Skin of body (tissue), 2 donors: ENCODE measurements around the gene UBR4. TPM values are rescaled to one million over a fixed set of nuclear protein-coding genes. Genes with fewer than 3 reads are reported as not detected.

Experiments
- DNase-seq: peaks from one replicate; lab custom pipeline; 2025; lab: John Stamatoyannopoulos, UW
- total RNA-seq: library from RNA; depleted of rRNA; stranded (reverse); fragments of >200 nt; gene quantifications from one replicate; pipeline ENCODE4 v1.2.3, GENCODE V29; 2014

UBR4 gene
- total RNA-seq, 1 donor from 2014 or later, result 93.4 TPM

- DNase-seq, result no peak
Measured at GRCh38 chr1:19073311-19074186, 136.5 kb downstream of the UBR4 start.

GRCh38 chr1:19072285-19072981 is 137.6 kb downstream of the UBR4 start:
- no peak for DNase-seq

GRCh38 chr1:19071674-19072281 is 138.3 kb downstream of the UBR4 start:
- DNase-seq, result no peak

- DNase-seq, result no peak
Measured at GRCh38 chr1:19070891-19071621, 139.0 kb downstream of the UBR4 start.

- DNase-seq, result no peak
Measured at GRCh38 chr1:19070197-19070651, 139.8 kb downstream of the UBR4 start.

GRCh38 chr1:19068639-19069276 is 141.3 kb downstream of the UBR4 start:
- no peak for DNase-seq

GRCh38 chr1:19067912-19068638 is 142.0 kb downstream of the UBR4 start:
- no peak for DNase-seq

GRCh38 chr1:19067182-19067911 is 142.7 kb downstream of the UBR4 start:
- no peak for DNase-seq

GRCh38 chr1:19066874-19067181 is 143.2 kb downstream of the UBR4 start:
- DNase-seq, result no peak

GRCh38 chr1:19066248-19066873 is 143.7 kb downstream of the UBR4 start:
- DNase-seq, result no peak

GRCh38 chr1:19065526-19066247 is 144.4 kb downstream of the UBR4 start:
- no peak for DNase-seq

GRCh38 chr1:19064906-19065450 is 145.1 kb downstream of the UBR4 start:
- no peak for DNase-seq

- no peak for DNase-seq
Measured at GRCh38 chr1:19063122-19063521, 146.9 kb downstream of the UBR4 start.

GRCh38 chr1:19062258-19063029 is 147.6 kb downstream of the UBR4 start:
- DNase-seq, result no peak

- no peak for DNase-seq
Measured at GRCh38 chr1:19061798-19062197, 148.3 kb downstream of the UBR4 start.

GRCh38 chr1:19061343-19061742 is 148.7 kb downstream of the UBR4 start:
- no peak for DNase-seq

- DNase-seq, result no peak
Measured at GRCh38 chr1:19059773-19060172, 150.3 kb downstream of the UBR4 start.

- no peak for DNase-seq
Measured at GRCh38 chr1:19058476-19058797, 151.6 kb downstream of the UBR4 start.
